PFSK-1 (cell line): ENCODE data around the gene PANX1.

Experiments
- FOXP2 ChIP-seq: optimal IDR thresholded peaks from 2 replicates; pipeline ENCODE3; 2011; ENCODE audit warnings: borderline replicate concordance, control low read depth, inconsistent platforms; ENCODE audit not compliant: insufficient read depth; ENCODE audit errors: extremely low read length, extremely low read depth
- POLR2AphosphoS5 ChIP-seq: IDR thresholded peaks from 2 replicates; pipeline ENCODE4 v1.6.1; 2012; ENCODE audit warnings: low read depth, mild to moderate bottlenecking, control low read depth, low read length, moderate library complexity
- REST ChIP-seq, 2 experiments: IDR thresholded peaks; 2 replicates each; pipeline versions ENCODE4 v1.6.1 to v1.8.0; 2011 to 2012; ENCODE audit warnings: low read depth in 2 of 2, low read length in 2 of 2, control low read depth in 1 of 2, inconsistent platforms in 1 of 2, mild to moderate bottlenecking in 1 of 2, moderate library complexity in 1 of 2; ENCODE audit not compliant: insufficient read depth in 1 of 2
- SIN3A ChIP-seq: IDR thresholded peaks from 2 replicates; pipeline ENCODE4 v1.6.1; 2012; ENCODE audit warnings: mild to moderate bottlenecking, low read length, moderate library complexity, borderline replicate concordance; ENCODE audit not compliant: insufficient read depth
- TAF1 ChIP-seq: IDR thresholded peaks from 2 replicates; pipeline ENCODE4 v1.6.1; 2012; ENCODE audit warnings: low read length, control low read depth, borderline replicate concordance; ENCODE audit not compliant: insufficient read depth

Gene PANX1

GRCh38 chr11:94129512-94130297, 1.1 kb downstream of the PANX1 start:
- TF ChIP-seq SIN3A (no peak), FOXP2 (no peak), POLR2AphosphoS5 (no peak), TAF1 (no peak), REST (IDR thresholded peaks at IDR 0.05; ENCODE audit: insufficient read depth in 1 of 2, low read depth in 2 of 2, low read length in 2 of 2) (no peak)

DNA sequence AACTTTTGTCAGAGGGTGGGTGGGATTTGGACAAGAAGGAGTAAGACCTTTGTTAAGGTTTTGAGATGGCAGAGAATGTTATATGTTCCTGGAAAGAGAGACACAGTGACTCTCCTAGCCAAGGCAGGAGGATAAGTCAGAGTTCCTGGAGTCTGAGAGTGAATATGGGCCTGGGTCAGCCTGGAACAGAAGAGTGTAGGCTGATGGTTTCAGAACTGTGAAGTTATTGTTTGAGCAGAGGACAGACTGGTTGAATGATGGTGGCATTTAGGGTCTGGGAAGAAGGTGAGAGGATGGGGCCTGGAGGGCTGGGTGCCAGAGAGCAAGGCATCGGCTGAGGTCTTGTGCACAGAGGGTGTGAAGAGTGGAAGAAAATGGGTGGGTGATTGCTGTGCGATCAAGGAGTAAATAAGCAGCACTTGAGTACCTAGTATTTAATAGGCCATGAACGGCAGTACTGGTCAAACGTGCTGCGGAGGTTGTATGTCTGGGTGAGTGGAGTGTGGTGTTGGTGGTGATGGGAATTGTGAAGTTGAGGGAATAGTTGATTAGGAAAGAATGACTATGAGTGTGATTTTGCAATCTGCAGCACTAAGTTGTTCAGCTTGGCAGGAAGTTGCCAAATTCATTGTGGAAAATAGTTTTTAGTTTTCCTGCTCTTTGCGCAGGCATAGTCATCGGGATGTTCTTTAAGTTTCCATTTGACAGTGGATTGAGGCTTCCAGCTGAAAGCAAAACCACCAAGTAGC, 1.8 kb downstream of the PANX1 start:
- TF ChIP-seq SIN3A, result no peak
- TF ChIP-seq TAF1, result no peak
- no peak for TF ChIP-seq REST (IDR thresholded peaks at IDR 0.05; ENCODE audit: insufficient read depth in 1 of 2, low read depth in 2 of 2, low read length in 2 of 2)
- TF ChIP-seq POLR2AphosphoS5, result no peak
- TF ChIP-seq FOXP2, result no peak

- no peak for TF ChIP-seq POLR2AphosphoS5
- TF ChIP-seq FOXP2, result no peak
- no peak for TF ChIP-seq REST (IDR thresholded peaks at IDR 0.05; ENCODE audit: insufficient read depth in 1 of 2, low read depth in 2 of 2, low read length in 2 of 2)
- TF ChIP-seq TAF1, result no peak
- no peak for TF ChIP-seq SIN3A
Observed at GRCh38 chr11:94131047-94131717, 2.5 kb downstream of the PANX1 start.

- no peak for TF ChIP-seq TAF1
- no peak for TF ChIP-seq FOXP2
Observed at GRCh38 chr11:94131718-94132115, 3.1 kb downstream of the PANX1 start.

DNA sequence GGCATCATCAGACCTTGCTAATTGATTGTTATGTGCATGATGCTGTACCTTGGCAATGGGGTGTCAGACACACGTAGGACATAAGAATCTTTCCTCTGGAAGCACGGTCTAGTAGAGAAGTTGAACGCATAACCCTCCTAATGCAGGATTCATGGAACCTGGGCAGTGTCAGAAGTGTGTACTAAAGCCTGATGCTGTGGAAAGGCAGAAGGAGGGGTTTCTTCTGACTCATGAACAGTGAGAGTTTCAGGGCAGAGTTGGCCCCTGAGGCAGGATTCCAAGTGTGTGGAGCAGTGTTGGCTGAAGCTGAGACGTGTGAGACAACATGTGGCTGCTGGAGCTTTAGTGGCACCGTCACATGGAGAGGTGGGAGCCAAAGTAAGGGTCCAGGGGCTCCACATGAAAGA, 3.5 kb downstream of the PANX1 start:
- no peak for TF ChIP-seq TAF1
- no peak for TF ChIP-seq REST (IDR thresholded peaks at IDR 0.05; ENCODE audit: insufficient read depth in 1 of 2, low read depth in 2 of 2, low read length in 2 of 2)
- TF ChIP-seq SIN3A, result no peak
- TF ChIP-seq FOXP2, result no peak
- TF ChIP-seq POLR2AphosphoS5, result no peak
